ENCODE measurements around the gene TMEM130.

The TMEM130 gene

GRCh38 chr7:98807068-98808048 lies 62.5 kb downstream of the TMEM130 start:
- Histone ChIP-seq H3K4me3 (ENCODE audit: low read length) (no peak overlapping the region), H3K36me3 (ENCODE audit: control insufficient read depth, insufficient read depth, low read length, severe bottlenecking) (no peaks in the 10 kb centered on the region), H3K4me1 (ENCODE audit: control insufficient read depth, insufficient read depth, low read length) (no peaks in the 10 kb centered on the region), H3K27me3 (replicated peaks; ENCODE audit: control insufficient read depth, insufficient read depth, low read length) (peaks cover 25% of the 10 kb centered on the region), H3K9ac (ENCODE audit: low read length) (no peak overlapping the region), H3K9me3 (ENCODE audit: control insufficient read depth, low read length) (peaks cover 4% of the 10 kb centered on the region)
- no peak for DNase-seq (ENCODE audit: low read depth)

GRCh38 chr7:98805956-98806838 lies 63.6 kb downstream of the TMEM130 start:
- Histone ChIP-seq H3K4me1 (ENCODE audit: control insufficient read depth, insufficient read depth, low read length) (no peaks in the 10 kb centered on the region), H3K36me3 (ENCODE audit: control insufficient read depth, insufficient read depth, low read length, severe bottlenecking) (no peaks in the 10 kb centered on the region), H3K27me3 (replicated peaks; ENCODE audit: control insufficient read depth, insufficient read depth, low read length) (peaks cover 25% of the 10 kb centered on the region), H3K9ac (ENCODE audit: low read length) (no peak overlapping the region), H3K9me3 (ENCODE audit: control insufficient read depth, low read length) (peaks cover 10% of the 10 kb centered on the region), H3K4me3 (ENCODE audit: low read length) (no peak overlapping the region)
- no peak for DNase-seq (ENCODE audit: low read depth)

DNA sequence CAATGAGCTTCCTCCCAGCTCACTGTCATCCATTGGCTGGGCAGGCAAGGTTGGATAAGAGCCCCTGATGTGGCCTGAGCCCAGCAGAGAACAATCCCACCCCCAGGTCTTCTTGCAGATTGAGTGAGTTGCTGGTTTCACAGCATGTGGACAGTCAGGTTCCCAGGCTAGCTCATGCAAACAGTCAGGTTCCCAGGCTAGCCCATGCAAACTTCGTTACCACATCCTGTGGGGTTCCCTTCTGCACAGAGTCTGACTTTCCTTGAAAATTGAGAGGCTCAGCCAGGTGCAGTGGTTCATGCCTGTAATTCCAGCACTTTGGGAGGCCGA lies 67.1 kb downstream of the TMEM130 start:
- H3K4me3 ChIP-seq (ENCODE audit: low read length) = no peak overlapping the region
- no peaks in the 10 kb centered on the region for H3K4me1 ChIP-seq (ENCODE audit: control insufficient read depth, insufficient read depth, low read length)
- no peaks in the 10 kb centered on the region for H3K36me3 ChIP-seq (ENCODE audit: control insufficient read depth, insufficient read depth, low read length, severe bottlenecking)
- H3K9ac ChIP-seq (ENCODE audit: low read length) = no peak overlapping the region
- peaks cover 20% of the 10 kb centered on the region for H3K9me3 ChIP-seq (ENCODE audit: control insufficient read depth, low read length)
- peaks cover 18% of the 10 kb centered on the region for H3K27me3 ChIP-seq (replicated peaks; ENCODE audit: control insufficient read depth, insufficient read depth, low read length)
- DNase-seq (ENCODE audit: low read depth) = no peak

DNA sequence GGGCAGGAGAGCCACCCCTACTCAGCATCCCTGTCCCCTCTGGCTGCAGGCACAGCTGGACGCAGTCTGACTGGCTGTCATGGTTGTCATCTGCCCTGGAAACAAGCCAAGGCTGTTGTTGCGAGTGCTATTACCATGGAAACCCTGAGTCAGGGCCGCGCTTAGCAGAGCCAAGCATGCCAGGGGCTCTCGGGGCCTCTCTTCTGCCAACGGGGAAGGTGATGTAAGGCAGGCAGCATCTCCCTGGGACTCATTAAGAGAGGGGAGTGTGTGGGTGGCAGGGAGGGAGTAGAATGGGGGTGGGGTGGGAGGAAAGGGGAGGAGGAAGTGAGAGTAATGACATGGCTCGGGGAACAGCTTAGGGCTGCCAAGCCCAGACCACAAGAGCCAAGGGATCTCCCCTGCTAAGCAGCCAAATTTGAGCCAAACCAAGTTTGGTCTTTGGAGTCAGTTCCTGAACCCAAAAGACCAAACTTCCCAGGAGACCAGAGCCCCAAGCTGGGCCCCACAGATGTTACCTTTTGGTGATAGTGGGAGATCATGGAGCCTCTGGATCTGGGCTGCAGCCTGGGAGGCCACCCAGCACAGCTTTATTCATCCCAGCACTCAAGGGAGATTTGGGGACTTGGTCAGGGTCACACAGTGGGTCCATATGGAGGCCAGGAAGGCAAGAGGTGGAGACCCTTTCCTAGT lies 67.6 kb downstream of the TMEM130 start:
- H3K4me3 ChIP-seq (ENCODE audit: low read length) = no peak overlapping the region
- no peaks in the 10 kb centered on the region for H3K36me3 ChIP-seq (ENCODE audit: control insufficient read depth, insufficient read depth, low read length, severe bottlenecking)
- DNase-seq (ENCODE audit: low read depth) = peak; percentile 56
- H3K9me3 ChIP-seq (ENCODE audit: control insufficient read depth, low read length) = peaks cover 20% of the 10 kb centered on the region
- H3K4me1 ChIP-seq (ENCODE audit: control insufficient read depth, insufficient read depth, low read length) = no peaks in the 10 kb centered on the region
- peaks cover 18% of the 10 kb centered on the region for H3K27me3 ChIP-seq (replicated peaks; ENCODE audit: control insufficient read depth, insufficient read depth, low read length)
- H3K9ac ChIP-seq (ENCODE audit: low read length) = no peak overlapping the region

- H3K4me1 ChIP-seq (ENCODE audit: control insufficient read depth, insufficient read depth, low read length) = no peaks in the 10 kb centered on the region
- peaks cover 18% of the 10 kb centered on the region for H3K27me3 ChIP-seq (replicated peaks; ENCODE audit: control insufficient read depth, insufficient read depth, low read length)
- H3K36me3 ChIP-seq (ENCODE audit: control insufficient read depth, insufficient read depth, low read length, severe bottlenecking) = no peaks in the 10 kb centered on the region
- peaks cover 20% of the 10 kb centered on the region for H3K9me3 ChIP-seq (ENCODE audit: control insufficient read depth, low read length)
- H3K4me3 ChIP-seq (ENCODE audit: low read length) = no peak overlapping the region
- H3K9ac ChIP-seq (ENCODE audit: low read length) = no peak overlapping the region
- no peak for DNase-seq (ENCODE audit: low read depth)
Observed at GRCh38 chr7:98800996-98801395, 68.8 kb downstream of the TMEM130 start.

GRCh38 chr7:98797150-98797549 lies 72.7 kb downstream of the TMEM130 start:
- peaks cover 8% of the 10 kb centered on the region for H3K27me3 ChIP-seq (replicated peaks; ENCODE audit: control insufficient read depth, insufficient read depth, low read length)
- no peaks in the 10 kb centered on the region for H3K36me3 ChIP-seq (ENCODE audit: control insufficient read depth, insufficient read depth, low read length, severe bottlenecking)
- H3K9me3 ChIP-seq (ENCODE audit: control insufficient read depth, low read length) = peaks cover 20% of the 10 kb centered on the region
- no peaks in the 10 kb centered on the region for H3K4me1 ChIP-seq (ENCODE audit: control insufficient read depth, insufficient read depth, low read length)
- H3K9ac ChIP-seq (ENCODE audit: low read length) = no peak overlapping the region
- H3K4me3 ChIP-seq (ENCODE audit: low read length) = no peak overlapping the region
- DNase-seq (ENCODE audit: low read depth) = no peak

All from adipocyte (in vitro differentiated cells).